T47D (cell line): Measurements from ENCODE around the gene SLC35E1.

Experiments used
- DNase-seq, 2 experiments: peaks; one replicate each; pipeline versions ENCODE4 v3.0.0 to v3.0.0-alpha.2; 2011 to 2012; ENCODE audit warnings: low read depth in 1 of 2, low spot score in 1 of 2
- JUND ChIP-seq: IDR thresholded peaks from 2 replicates; pipeline ENCODE4 v1.6.1; 2012; ENCODE audit warnings: low read depth
- in situ Hi-C: cut with HindIII; loops from 2 replicates; pipeline ENCODE4 v1.10.0; 2016; ENCODE audit warnings: low sequenced_read_pairs, low pct_unique_long_range_greater_than_20kb

The SLC35E1 gene

DNA sequence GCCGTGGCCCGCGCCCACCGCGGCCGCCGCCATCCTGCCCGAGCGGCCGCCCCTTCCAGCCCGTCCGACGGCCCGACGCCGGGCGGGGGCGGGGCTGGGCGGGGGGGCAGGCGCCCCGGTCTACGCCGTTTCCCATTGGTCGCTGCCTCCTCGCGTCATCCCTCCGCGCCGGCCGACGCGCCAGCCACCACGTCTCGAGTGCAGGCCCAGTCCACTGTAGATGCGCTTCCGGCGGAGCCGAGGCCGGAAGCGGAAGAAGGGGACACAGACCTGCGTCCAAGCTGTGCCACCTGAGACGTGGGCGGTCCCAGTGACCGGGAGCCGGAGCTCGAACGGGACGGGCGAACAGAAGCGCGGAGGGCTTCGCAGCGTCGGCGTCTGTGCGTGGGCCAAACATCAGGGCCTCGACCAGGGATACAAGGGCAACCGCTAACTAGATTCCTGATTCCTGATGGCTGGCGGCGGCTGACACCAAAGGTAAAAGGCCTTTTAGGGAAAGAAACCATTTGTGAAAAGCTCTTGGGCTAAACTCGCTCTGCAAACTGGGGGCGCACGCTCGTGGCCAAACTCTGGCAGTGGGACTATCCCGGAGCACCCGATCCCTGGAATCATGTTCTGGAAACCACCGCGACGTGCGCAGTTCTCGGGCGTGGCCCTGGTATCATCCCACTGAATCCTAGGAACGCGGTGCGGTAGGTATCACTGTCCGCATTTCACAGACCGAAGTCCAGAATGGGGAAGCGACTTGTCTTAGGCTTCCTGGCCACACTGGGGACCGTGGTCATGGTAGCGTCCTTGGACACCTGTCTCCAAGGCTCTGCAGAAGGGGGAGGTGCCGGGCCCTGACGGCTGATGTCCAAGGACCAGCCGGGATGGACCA, at the start of gene SLC35E1:
SLC35E1 (minus strand) TSS at position 84 of the 880 bp plus-strand sequence; CDS start at position 33, 51 bp downstream.
- in situ Hi-C loops = no loop called here
- TF ChIP-seq JUND = no peak

GRCh38 chr19:16621165-16621800, 49.1 kb upstream of the SLC35E1 start:
- TF ChIP-seq JUND = no peak
- DNase-seq = no peak
- in situ Hi-C loops = no loop called here

More for the DNA sequence above, at the start of gene SLC35E1:
- DNase-seq = peak; percentile 97 to 98

GRCh38 chr19:16620584-16620983, 48.4 kb upstream of the SLC35E1 start:
- no peak for TF ChIP-seq JUND
- in situ Hi-C loops = no loop called here
- DNase-seq = no peak

- in situ Hi-C loops = no loop called here
- TF ChIP-seq JUND = no peak
- DNase-seq = no peak
Observed at GRCh38 chr19:16620018-16620417, 47.8 kb upstream of the SLC35E1 start.

- in situ Hi-C loops = no loop called here
- no peak for DNase-seq
- TF ChIP-seq JUND = no peak
Observed at GRCh38 chr19:16619457-16619856, 47.2 kb upstream of the SLC35E1 start.

DNA sequence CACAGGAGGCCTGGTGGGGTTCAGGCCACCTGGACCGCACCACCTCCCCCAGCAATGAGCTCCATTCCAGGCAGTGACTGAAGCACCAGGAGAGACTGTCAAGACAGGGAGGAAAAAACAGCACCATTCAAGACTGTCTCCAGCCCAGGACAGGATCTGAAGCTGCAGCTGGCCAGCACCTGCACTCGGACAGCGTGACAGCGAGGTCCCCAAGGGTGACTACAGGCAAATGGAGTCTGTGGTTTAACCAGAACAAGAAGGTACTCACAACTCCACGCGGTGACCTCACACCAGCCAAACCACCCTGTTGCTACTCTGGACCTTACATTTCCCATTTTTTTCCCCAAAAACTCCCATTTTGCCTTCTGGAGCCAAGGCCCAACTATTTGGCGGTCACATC, 46.0 kb upstream of the SLC35E1 start:
- in situ Hi-C loops = no loop called here
- no peak for TF ChIP-seq JUND

DNA sequence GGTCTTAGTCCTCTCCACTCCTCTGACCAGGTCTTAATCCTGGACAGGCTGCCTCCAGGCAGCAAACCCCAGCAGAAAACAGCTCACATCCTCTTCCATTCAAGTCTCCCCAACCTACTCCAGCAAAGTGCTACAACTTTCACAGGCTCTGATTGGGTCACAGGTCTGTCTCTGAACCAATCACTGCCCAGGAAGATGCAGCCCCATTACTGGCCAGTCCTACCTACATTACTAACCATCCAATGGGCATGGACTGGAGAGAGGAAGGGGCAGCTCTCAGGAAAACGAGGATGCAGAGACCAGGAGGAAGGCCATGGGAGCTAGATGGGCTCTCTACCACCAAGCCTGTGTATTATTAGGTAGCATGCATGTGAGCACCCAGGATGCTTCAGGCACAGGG, 43.6 kb upstream of the SLC35E1 start:
- DNase-seq = peak in 1 of 2 experiments; percentile 63
- TF ChIP-seq JUND = no peak
- in situ Hi-C loops = no loop called here

More for the DNA sequence above, 46.0 kb upstream of the SLC35E1 start:
- DNase-seq = no peak

- no peak for TF ChIP-seq JUND
- DNase-seq = peak; percentile 66 to 84
- in situ Hi-C loops = no loop called here
Observed at GRCh38 chr19:16614941-16615340, 42.7 kb upstream of the SLC35E1 start.

- in situ Hi-C loops = no loop called here
- no peak for DNase-seq
- no peak for TF ChIP-seq JUND
Observed at GRCh38 chr19:16613841-16614240, 41.6 kb upstream of the SLC35E1 start.

- in situ Hi-C loops = no loop called here
- no peak for TF ChIP-seq JUND
- DNase-seq = no peak
Observed at GRCh38 chr19:16612636-16613035, 40.4 kb upstream of the SLC35E1 start.

GRCh38 chr19:16611121-16611520, 38.9 kb upstream of the SLC35E1 start:
- no peak for TF ChIP-seq JUND
- DNase-seq = no peak
- in situ Hi-C loops = no loop called here

GRCh38 chr19:16609511-16610200, 37.4 kb upstream of the SLC35E1 start:
- DNase-seq = no peak
- TF ChIP-seq JUND = no peak
- in situ Hi-C loops = no loop called here
